ENCODE data around the gene YPEL5. TPM values are rescaled to one million over a fixed set of nuclear protein-coding genes. Genes with fewer than 3 reads are reported as not detected.

Gene YPEL5
- total and polyA plus RNA-seq, 3 donors from 2014 or later = 131 to 189 (median 181) TPM

DNA sequence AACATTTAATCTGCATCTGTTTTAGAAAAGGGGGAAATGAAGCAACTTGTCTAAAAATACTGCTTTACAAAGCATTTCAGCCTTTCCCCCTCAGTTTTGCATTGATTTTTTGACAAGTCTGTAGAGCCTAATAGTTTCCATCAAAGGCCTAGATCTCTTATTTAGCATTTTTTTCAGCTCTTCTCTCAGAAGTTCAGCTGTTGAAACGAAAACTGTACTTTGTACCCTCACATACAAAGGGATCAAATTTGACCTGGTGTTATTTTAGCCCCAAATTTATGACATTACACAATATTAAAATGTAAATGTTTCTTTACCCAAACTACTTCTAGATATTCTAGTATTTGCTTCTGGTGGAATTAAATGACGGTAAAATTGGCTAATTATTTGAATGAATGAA is 13.0 kb downstream of the YPEL5 start:
- intact Hi-C loops (cut with DNase I; ENCODE audit: low total_unique reads) = no loop called here
- no peak overlapping the region for H3K27ac ChIP-seq
- H3K27me3 ChIP-seq = no peaks in the 10 kb centered on the region
- no peak overlapping the region for H3K4me3 ChIP-seq
- H3K36me3 ChIP-seq (ENCODE audit: low read depth, missing control alignments) = no peaks in the 10 kb centered on the region
- no peaks in the 10 kb centered on the region for H3K4me1 ChIP-seq
- TF ChIP-seq CTCF (IDR thresholded peaks at IDR 0.05) = no peak
- no peak for TF ChIP-seq POLR2A (IDR thresholded peaks at IDR 0.05)
- no peaks in the 10 kb centered on the region for H3K9me3 ChIP-seq
- 91 to 92% methylated on average over 2 of the region's 2 CpGs for WGBS, 2 donors
- no peak for DNase-seq

- TF ChIP-seq CTCF (IDR thresholded peaks at IDR 0.05) (no peak), POLR2A (IDR thresholded peaks at IDR 0.05) (no peak)
- Histone ChIP-seq H3K4me1 (no peaks in the 10 kb centered on the region), H3K27ac (no peak overlapping the region), H3K9me3 (no peaks in the 10 kb centered on the region), H3K27me3 (no peaks in the 10 kb centered on the region), H3K36me3 (ENCODE audit: low read depth, missing control alignments) (no peaks in the 10 kb centered on the region), H3K4me3 (no peak overlapping the region)
- no peak for DNase-seq
- 75 to 76% methylated on average over 7 of the region's 7 CpGs for WGBS, 2 donors
- intact Hi-C loops (cut with DNase I; ENCODE audit: low total_unique reads) = no loop called here
Measured at GRCh38 chr2:30161929-30162706, 15.3 kb downstream of the YPEL5 start.

DNA sequence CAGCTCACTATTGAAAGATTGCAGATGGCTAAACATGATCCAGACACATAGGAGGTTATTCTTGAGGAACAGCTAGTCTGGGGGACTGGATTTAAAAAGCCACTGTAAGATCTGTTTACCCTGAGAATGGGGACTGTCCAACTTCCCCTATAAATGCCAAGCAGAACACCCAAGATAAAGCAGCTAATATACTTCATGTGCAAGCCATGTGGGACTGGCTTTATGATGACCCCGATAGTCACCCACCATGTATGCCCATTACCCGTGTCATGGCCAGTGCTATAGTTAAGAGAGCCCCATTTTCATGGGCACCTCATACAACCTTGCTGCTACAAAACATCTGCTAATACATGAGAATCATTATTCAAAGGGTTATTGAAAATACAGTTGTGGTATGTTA is 16.0 kb downstream of the YPEL5 start:
- intact Hi-C loops (cut with DNase I; ENCODE audit: low total_unique reads) = no loop called here

DNA sequence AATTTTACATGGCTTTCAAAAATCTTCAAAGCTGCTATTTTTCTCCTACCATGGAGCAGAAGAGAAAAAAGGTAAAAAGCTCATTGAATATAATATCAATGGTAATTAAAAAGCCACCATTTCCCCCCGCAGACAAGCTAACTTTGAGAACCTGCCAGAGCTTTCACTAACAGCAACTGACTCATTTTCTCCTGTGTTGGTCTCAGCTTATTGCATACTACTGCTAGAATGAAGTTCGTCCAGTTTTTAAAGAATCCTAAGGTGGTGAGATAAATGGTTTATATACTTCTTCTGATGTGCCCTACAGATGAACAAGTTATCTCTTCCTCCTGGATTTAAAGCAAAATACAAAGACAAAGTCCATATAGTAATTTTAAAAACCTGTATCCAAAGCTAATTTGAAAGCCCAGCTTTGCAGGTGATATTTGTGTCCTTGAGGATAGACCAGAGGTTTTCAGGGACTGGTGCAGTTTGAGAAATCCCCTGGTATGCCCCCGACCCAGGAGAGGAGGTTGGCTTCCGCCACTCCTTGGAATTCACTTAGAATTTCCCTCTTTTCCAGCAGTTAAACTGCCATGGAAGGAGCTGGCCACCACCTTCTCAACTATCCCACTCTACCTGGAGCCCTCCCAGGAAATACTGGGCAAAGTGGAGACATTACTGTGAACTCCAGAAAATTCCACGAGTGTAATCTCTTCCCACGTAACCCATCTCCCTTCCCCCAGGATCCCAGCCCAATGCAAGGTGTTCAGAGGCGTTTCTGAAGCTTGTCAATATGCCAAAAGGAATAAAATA is 17.5 kb downstream of the YPEL5 start:
- Histone ChIP-seq H3K4me3 (no peak overlapping the region), H3K27me3 (no peaks in the 10 kb centered on the region), H3K27ac (no peak overlapping the region), H3K36me3 (ENCODE audit: low read depth, missing control alignments) (no peaks in the 10 kb centered on the region), H3K4me1 (no peaks in the 10 kb centered on the region), H3K9me3 (no peaks in the 10 kb centered on the region)
- intact Hi-C loops (cut with DNase I; ENCODE audit: low total_unique reads) = no loop called here
- TF ChIP-seq POLR2A (IDR thresholded peaks at IDR 0.05) (no peak), CTCF (IDR thresholded peaks at IDR 0.05) (no peak)
- no peak for DNase-seq
- WGBS, 2 donors = 47 to 54% methylated on average over 7 of the region's 7 CpGs

More for the DNA sequence above, 16.0 kb downstream of the YPEL5 start:
- no peak for TF ChIP-seq POLR2A (IDR thresholded peaks at IDR 0.05)
- TF ChIP-seq CTCF (IDR thresholded peaks at IDR 0.05) = no peak
- DNase-seq = no peak
- Histone ChIP-seq H3K27ac (no peak overlapping the region), H3K27me3 (no peaks in the 10 kb centered on the region), H3K4me3 (no peak overlapping the region), H3K36me3 (ENCODE audit: low read depth, missing control alignments) (no peaks in the 10 kb centered on the region), H3K4me1 (no peaks in the 10 kb centered on the region), H3K9me3 (no peaks in the 10 kb centered on the region)
- 94 to 100% methylated on average over 2 of the region's 2 CpGs for WGBS, 2 donors

All from testis (tissue), 3 donors.